NCI-H774 (cell line): ENCODE data around the gene BAIAP2L2.
"Not testable (repeated sequence)": the region's sequence is repeated elsewhere in the genome, so short reads cannot be mapped to it uniquely, and the experiment has no call there.

ENCODE experiments used
- DNase-seq: peaks from one replicate; lab custom pipeline; 2025; lab: John Stamatoyannopoulos, UW

Gene BAIAP2L2

GRCh38 chr22:38037367-38038150 is 72.9 kb downstream of the BAIAP2L2 start:
- not testable (repeated sequence) for DNase-seq

GRCh38 chr22:38036392-38037062 is 74.0 kb downstream of the BAIAP2L2 start:
- no peak for DNase-seq

GRCh38 chr22:38035530-38035885 is 75.0 kb downstream of the BAIAP2L2 start:
- no peak for DNase-seq
